GM18907 (cell line): ENCODE measurements around the gene PNPLA2.

ENCODE experiments used
- ATAC-seq: cut with Tn5 transposase; IDR thresholded peaks from one replicate; pipeline ENCODE4 v1.9.1; 2021; ENCODE audit warnings: mild to moderate bottlenecking, moderate library complexity; ENCODE audit not compliant: unreplicated experiment

The PNPLA2 gene

DNA sequence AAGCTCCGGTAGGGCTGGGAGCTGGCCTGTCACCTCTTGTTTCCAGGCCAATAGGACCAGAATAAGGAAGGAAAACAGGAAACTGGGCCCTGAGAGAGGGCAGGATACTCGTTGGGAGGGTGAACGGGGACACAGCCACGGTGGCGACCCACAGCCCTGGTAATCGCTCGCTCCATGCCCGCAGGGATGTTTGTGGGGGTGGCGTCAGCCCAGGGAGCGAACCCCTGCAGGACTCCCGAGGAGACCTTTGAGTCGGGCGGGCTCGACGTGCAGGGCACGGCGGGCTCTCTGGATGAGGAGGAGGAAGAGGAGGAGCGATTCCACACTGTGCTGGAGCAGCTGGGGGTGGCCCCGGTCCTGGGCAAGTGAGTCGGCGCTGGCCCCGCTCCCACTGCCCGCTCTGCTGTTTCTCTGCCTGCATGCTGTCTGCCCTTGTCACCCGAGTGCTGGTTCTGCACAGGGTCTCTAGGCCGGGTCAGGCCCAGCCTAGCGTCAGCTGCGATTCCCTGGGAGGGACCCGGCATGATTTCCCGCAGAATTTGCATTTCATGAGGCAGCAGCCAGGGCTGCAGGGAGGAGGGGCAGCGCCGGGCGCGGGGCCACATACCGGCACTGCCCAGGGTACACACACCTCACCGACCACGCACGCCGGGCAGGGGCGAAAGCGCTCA lies 10.6 kb downstream of the PNPLA2 start:
- ATAC-seq, result no peak

DNA sequence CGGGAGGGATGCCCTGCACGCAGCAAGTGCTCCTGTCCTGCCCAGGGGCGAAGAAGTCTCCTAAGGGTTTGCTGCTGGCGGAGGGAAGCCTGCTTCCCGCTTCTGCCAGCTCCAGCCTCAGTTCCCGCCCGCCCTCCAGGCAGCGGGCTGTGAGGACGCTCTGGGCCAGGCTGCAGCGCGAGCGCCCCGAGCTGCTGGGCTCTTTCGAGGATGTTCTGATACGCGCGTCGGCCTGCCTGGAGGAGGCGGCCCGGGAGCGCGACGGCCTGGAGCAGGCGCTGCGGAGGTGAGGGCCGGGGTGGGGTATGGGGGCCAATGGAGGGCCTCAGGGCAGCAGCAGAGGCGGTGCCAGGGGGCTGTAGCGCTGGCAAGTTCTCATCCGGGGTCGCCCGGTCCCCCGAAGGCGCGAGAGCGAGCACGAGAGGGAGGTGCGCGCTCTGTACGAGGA lies 11.2 kb downstream of the PNPLA2 start:
- no peak for ATAC-seq

DNA sequence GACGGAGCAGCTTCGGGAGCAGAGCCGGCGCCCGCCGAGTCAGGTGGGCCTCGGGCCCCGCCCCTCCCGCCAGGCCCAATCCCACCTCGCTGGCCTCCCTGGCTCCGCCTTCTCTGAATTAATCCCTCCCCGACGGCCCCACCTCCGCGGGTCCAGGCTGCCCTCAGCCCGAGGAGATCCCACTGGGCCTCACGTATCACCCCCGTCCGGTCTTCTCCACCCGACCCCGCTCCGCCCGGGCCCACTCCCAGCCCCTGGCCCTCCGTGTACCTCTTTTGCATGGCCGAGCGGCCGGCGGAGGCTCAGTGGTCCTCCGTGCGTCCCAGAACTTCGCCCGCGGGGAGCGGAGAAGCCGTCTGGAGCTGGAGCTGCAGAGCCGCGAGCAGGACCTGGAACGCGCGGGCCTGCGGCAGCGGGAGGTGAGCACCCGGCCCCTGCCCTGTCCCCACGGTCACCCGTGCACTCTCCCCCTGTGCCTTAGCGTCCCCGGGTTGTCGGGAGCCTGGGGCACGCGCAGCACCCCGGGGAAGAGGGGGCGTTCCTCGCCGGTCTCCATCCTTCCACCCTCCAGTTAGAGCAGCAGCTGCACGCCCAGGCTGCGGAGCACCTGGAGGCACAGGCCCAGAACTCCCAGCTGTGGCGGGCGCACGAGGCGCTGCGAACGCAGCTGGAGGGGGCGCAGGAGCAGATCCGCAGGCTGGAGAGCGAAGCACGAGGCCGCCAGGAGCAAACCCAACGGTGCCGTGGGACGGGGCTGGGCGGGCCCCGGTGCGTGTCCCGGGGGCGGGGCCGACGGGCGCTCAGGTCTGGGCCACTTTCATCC lies 11.8 kb downstream of the PNPLA2 start:
- no peak for ATAC-seq

DNA sequence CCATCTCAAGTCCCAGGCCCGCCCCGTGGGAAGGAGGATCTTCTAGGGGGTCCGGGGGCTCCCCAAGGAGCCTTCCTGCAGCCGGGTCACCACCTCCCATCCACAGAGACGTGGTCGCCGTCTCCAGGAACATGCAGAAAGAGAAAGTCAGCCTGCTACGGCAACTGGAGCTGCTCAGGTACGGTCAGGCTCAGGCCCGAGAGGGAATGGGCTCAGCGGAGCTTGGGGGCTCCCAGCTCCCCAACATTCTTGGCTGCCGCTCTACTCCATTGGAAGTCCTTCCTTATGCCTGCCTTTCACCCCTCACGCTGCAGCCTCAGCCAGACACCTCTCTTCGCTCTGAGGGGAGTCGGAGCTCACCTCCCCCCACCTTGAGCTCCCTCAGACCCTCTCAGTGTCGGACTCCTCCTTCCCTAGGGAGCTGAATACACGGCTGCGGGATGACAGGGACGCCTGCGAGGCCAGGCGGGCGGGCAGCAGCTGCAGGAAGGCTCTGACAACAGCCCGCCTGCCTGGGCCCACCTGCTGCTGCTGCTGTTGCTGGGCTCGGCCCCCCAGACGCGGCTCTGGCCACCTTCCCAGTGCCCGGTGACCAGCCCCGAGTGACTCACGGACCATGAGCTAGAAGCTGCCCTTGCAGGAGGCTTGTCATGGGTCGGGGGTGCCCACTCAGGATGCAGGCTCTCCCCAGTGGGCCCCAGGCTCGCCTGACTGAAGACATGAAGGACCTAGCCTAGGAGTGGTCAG lies 12.6 kb downstream of the PNPLA2 start:
- ATAC-seq, result no peak

DNA sequence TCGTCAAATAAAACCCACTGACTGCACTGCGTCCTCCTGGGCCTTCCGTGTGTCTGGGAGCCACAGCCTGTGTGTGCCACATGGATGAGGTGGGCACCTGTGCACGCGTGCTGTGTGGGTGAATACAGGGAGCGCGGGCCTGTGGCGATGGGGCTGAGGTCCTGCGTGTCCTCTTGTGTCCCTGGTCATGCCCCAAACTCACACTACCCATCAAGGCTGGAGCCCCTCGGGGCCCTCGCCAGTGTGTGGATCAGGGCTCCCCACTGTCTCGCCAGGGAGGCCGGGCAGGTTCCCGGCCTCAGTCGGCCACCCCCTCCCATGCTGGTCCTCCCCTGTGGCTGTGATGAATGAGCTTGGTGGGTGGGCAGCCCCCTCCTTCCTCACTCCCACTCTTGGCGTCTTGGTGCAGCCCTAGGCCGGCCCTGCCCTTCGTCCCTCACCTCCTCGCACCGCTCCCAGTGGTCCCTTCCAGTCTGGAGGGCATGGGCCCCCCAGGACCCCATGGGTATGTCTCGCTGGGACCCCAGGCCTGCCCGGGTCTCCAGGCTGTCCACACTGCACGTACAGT lies 13.3 kb downstream of the PNPLA2 start:
- no peak for ATAC-seq

DNA sequence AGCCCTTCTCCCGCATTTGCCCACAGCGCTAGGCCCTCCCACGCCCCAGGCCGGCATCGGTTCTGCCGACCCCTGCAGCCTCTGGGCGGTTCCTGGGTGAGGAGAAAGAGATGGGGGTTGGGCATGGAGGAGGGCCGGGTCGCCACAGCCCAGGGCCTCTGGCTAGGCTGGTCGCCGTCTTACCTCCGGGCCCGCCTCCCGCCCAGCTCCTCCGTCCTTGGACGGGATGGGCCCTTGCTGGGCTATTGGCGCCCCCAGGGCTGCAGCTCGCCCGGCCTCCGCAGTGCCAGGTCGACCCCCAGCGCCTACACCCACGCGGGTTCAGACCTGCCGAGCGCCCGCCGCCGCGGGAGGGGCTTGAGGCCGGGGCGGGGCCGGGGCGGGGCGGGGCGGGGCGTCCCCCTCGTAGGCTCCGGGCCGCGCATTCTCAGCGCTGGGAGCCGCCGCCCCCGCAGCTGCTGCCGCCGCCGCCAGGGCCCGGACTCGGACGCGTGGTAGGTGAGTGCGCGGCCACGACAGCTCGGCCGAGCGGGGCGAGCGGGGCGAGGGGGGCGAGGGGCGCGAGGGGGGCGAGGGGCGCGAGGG lies 13.9 kb downstream of the PNPLA2 start, which contains the start of gene CD151:
TSS of gene CD151 (plus strand) at position 424 of the 585 bp plus-strand sequence. CDS start 3,118 bp downstream, outside the sequence.
- peak; percentile 34 for ATAC-seq

DNA sequence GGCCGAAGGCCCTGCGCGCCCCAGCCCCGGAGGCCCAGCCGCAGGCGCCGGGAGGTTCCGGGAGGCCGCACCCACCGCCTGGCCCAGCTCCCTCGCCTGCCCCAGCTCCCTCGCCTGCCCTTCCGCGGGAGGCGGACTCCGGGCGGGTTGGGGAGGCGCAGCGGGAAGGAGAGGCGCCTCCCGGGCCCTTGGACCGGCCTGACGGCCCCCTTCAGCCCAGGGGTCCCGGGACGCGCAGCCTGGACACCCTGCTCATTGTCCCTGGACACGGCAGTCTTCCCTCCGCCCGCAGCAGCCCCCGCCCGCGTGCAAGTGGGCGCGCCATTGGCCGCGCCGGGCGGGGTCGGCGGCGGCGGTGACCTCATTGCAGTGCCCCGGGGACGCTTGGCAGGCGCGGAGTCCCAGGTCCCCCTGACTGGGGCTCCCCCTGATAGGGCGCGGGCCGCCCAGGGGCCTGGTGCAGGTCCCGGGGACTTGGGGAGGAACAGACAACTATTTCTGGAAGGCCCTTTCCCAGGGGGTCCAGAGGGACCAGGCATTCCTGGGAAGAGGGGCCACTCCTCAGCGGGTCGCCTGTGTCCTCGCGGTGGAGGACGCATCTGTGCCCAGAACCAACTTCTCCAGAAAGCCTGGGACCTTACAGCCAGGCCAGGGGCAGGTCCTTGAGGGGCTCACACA lies 14.5 kb downstream of the PNPLA2 start:
- peak; percentile 10 for ATAC-seq

DNA sequence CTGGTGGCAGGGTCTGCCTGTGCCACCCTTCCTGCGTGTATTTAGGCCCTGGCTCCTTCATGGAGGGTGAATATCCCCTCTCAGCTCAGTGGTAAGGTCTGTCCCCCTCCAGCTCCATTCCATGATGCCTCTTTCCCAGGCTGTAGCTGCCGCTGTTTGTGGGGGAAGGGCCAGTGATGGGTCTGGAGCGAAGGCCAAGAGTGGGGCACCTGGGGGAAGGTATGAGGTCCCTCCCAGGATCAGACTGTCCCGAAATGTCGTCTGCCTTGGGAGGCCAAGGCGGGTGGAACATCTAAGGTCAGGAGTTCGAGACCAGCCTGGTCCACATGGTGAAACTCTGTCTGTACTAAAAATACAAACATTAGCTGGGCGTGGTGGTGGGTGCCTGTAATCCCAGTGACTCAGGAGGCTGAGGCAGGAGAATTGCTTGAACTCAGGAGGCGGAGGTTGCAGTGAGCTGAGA lies 15.2 kb downstream of the PNPLA2 start:
- ATAC-seq, result no peak

DNA sequence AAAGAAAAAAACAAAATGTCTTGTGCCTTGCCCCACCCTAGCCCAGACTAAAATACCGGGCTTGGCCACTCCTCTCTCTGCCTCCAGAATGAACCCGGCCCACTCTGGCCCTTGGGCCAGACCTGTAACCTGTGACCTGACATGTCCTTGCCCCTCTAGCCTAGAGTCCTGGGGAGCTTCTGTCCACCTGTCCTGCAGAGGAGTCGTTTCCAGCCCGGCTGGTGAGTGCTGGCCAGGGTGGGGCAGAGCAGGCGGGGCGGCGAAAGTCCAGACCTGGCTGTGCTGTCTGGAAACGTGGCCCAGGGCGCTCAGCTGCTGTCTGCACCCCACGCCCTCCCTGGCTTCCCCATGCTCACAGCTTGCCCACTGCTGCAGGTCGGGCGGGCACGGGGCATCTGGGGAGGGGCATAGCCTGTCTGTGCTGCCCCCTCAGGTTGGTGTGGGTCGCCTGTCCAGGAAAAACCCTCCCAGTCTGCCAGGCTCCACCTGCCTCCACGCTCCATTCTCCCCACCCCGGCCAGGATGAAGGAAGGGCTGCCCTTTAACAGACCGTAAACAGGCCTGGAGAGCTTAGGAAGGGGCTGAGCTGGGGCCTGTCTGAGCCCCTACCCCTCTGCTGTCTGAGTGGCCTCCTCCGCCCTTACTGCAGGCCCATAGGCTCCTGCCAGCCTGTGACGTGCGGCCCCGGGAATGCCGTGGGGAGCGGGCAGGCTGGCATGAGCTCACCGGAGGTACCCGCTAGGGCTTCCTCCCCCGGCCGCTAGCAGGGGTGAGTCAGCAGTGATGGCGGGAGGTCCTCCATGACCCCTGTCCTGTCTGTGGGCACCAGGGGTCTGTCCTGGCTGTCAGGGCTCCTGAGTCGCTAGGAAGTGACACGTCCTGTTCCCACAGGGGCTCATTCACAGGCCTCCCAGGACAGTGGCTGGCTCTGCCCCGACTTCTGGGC lies 15.9 kb downstream of the PNPLA2 start:
- ATAC-seq, result no peak

DNA sequence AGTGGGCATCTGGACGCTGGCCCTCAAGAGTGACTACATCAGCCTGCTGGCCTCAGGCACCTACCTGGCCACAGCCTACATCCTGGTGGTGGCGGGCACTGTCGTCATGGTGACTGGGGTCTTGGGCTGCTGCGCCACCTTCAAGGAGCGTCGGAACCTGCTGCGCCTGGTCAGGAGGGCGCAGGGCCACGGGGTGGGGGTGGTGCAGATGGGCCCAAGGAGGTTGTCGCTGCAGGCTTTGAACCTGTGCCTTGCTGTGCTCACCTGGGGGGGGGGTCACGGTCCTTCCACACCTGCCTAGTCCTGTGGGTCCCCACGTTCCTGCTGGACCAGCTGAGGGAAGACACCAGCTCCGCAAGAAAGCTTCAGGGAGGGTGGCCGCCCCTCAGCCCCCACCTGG lies 17.6 kb downstream of the PNPLA2 start:
- ATAC-seq, result no peak

DNA sequence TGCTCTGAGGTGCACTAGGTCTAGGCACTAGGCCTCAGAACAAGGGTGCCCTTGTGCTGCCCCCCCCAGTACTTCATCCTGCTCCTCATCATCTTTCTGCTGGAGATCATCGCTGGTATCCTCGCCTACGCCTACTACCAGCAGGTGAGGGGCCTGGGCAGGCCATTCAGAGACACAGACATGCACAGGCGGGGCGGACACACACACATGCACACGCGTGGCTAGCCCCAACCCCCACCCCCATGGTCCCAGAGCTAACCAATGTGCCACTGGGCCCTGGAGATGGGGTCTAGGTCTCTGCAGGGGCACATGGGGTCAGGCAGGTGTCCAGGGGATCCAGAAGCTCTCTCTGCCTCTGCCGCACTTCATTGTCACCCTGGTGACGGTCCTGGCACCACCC lies 18.0 kb downstream of the PNPLA2 start:
- no peak for ATAC-seq

DNA sequence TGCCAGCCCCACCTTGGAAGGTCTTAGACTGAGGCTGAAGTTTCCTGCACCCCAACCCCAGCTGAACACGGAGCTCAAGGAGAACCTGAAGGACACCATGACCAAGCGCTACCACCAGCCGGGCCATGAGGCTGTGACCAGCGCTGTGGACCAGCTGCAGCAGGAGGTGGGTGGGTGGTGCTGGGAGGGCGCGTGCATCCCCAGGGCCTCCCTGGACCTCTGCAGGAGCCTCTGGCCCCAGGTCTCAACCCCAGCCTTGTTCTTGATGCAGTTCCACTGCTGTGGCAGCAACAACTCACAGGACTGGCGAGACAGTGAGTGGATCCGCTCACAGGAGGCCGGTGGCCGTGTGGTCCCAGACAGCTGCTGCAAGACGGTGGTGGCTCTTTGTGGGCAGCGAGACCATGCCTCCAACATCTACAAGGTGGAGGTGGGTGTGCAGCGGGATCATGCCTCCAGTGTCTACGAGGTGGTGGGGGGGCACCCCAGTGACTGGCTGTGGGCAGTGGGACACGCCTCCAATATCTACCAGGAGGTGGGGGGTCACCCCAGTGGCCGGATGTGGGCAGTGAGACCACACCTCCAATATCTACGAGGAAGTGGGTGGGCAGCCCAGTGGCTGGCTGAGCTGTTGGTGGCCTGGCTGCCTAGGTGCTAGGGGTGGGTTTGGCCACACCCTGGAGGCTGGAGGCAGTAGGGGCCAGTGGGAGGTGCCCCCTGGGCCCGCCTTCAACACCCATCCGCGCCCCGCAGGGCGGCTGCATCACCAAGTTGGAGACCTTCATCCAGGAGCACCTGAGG lies 18.7 kb downstream of the PNPLA2 start:
- no peak for ATAC-seq

DNA sequence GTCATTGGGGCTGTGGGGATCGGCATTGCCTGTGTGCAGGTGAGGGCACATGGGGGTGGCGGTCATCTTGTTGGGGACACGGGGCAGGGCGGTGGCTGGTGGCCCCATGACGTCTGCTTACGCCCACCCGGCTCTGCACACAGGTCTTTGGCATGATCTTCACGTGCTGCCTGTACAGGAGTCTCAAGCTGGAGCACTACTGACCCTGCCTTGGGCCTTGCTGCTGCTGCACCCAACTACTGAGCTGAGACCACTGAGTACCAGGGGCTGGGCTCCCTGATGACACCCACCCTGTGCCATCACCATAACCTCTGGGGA lies 19.2 kb downstream of the PNPLA2 start:
- no peak for ATAC-seq

DNA sequence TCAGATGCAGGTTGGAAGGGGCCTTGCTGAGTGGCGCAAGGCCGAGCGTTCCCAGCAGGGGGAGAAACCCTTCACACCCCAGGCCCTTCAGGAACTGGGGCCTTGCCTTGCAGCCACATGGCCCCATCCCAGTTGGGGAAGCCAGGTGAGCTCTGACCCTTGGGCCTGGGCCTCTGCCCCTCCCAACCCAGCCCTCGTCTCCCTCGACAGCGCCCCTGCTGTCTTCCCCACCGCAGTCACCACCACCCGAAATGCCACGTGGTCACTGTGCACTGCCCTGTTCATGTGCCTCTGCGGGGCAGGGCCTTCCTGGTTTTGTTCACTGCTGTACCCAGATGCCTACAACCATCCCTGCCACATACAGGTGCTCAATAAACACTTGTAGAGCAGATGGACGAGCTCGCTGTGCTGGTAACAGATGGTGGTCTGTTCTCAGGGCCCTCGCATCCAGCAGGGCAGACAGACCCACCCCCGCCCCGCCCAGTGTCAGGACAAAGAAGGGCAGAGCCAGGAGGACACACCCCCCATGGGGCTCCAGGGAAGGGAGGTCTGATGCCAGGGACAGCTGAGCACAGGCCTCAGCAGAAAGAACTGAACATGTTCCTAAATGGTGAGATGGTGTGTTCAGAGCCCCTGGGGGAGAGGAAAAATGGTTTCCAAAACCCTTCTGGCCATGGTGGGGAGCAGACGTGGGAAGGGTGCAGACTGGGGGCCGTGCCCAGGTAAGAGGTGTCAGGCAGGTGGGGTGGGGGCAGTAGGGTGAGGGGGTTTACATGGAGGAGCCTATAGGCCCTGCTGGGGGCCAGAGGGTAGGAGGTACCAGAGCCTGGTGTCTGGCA lies 19.9 kb downstream of the PNPLA2 start:
- no peak for ATAC-seq

DNA sequence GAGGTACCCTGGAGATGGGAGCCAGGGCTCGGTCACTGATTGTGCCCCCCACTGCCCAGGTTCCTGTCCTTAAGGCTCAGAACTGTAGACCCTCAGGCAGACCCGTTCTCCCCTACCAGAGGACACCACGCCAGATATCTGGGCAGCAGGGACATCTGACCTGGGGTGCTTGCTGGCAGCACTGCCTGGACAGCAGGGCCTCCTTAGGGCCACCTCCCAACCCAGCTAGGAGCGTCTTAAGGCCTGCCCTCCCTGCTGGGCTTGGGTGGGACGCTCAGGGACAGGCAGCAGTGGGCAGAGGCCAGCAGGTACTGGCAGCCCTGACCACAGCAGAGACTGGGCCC lies 20.5 kb downstream of the PNPLA2 start:
- no peak for ATAC-seq

DNA sequence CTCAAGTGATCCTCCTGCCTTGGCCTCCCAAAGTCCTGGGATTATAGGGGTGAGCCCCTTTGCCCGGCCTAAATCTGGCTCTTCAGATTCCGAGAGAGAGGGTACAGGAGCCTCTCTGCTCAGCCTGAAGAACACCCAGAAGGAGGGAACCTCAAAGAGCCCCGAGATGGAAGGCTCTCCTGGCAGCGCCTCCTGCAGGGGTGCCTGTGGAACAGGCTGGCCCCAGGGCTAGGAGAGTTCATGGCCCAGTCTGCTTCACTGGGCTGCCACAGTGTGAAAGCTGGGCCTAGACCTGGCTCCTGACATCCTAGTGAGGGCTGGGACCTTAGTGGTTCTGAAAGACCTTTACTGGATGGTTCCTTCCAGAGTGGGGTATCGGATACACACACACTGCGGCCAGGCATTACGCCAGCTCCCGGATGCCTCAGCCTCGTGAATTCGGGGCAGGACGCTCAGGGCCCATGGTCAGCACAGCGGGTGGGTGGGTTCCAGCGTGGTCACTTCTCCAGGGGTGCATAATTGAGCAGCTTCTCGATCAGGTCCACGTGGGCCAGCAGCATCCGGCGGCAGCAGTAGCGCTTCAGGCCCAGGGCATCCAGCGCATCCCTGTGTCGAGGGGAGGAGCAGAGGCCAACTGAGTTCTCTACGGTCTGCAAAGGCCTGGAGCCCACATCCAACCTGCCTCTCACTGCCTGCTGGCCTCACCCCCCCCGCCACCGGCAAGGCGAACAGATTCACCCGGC lies 21.3 kb downstream of the PNPLA2 start:
- ATAC-seq, result no peak

DNA sequence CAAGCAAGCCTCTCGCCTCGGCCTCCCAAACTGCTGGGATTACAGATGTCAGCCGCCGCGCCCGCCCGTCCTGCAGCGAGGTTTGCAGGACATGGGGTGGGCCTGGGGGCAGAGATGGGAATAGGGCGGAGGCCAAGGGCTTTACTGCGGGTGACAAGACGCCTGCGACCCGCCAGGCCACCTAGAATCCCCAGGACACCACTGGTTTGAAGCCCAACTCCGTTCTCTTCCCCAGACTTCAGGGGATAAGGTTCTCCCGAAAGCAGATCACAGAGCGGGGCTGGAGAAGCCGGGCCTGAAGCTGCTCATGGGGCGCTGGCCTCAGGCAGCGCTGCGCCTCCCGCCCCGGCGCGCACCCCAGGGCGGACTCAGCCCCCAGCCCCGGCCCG lies 23.3 kb downstream of the PNPLA2 start:
- ATAC-seq, result peak; percentile 29
